Measurements from ENCODE around the gene RERGL.
"Not testable (repeated sequence)": the region's sequence is repeated elsewhere in the genome, so short reads cannot be mapped to it uniquely, and the experiment has no call there.

The RERGL gene

DNA sequence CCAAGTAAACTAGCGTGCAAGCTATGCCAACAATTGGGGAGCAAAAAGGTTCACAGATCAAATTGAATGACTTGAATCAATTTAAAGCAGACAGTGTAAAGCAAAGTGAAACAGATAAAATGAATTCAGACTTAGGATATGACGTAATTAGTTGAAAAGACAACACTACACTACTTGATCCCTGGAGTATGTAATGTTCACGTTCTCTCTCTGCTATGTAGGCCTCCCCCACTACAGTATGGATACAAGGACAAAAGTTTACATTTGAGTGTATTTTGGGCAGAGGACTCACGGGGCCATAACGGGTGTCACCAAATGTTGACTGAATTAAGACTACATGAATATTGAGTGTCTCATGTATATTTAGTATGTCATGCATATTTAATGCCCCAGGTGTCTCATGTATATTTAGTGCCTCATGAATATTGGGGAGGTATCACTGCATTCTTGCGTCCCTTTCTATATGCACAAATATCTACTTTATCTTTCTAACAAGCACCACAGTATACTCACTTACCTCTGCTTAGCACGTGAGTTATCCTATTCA, 44.5 kb downstream of the RERGL start:
- TF ChIP-seq, protein P1, sequence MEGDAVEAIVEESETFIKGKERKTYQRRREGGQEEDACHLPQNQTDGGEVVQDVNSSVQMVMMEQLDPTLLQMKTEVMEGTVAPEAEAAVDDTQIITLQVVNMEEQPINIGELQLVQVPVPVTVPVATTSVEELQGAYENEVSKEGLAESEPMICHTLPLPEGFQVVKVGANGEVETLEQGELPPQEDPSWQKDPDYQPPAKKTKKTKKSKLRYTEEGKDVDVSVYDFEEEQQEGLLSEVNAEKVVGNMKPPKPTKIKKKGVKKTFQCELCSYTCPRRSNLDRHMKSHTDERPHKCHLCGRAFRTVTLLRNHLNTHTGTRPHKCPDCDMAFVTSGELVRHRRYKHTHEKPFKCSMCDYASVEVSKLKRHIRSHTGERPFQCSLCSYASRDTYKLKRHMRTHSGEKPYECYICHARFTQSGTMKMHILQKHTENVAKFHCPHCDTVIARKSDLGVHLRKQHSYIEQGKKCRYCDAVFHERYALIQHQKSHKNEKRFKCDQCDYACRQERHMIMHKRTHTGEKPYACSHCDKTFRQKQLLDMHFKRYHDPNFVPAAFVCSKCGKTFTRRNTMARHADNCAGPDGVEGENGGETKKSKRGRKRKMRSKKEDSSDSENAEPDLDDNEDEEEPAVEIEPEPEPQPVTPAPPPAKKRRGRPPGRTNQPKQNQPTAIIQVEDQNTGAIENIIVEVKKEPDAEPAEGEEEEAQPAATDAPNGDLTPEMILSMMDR (IDR thresholded peaks at IDR 0.05; ENCODE audit: control insufficient read depth, insufficient read depth, low read depth, low read length, missing control alignments): no peak
- no peak overlapping the region for H3K4me3 ChIP-seq (ENCODE audit: control insufficient read depth, low read depth, low read length)
- DNase-seq (ENCODE audit: low read depth): no peak

DNA sequence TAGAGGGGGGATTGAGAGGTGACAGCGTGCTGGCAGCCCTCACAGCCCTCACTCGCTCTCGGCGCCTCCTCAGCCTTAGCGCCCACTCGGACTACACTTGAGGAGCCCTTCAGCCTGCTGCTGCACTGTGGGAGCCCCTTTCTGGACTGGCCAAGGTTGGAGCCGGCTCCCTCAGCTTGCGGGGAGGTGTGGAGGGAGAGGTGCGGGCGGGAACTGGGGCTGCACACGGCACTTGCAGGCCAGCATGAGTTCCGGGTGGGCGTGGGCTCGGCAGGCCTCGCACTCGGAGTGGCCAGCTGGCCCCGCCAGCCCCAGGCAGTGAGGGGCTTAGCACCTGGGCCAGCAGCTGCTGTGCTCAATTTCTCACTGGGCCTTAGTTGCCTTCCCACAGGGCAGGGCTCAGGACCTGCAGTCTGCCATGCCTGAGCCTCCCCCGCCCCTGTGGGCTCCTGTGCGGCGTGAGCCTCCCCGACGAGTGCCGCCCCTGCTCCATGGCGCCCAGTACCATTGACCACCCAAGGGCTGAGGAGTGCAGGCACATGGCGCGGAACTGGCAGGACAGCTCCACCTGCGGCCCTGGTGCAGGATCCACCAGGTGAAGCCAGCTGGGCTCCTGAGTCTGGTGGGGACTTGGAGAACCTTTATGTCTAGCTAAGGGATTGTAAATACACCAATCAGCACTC, 49.8 kb downstream of the RERGL start:
- DNase-seq (ENCODE audit: low read depth); H3K4me3 ChIP-seq (ENCODE audit: control insufficient read depth, low read depth, low read length): not testable (repeated sequence)
